Activated CD8-positive, alpha-beta memory T cell treated with anti-CD3 and anti-CD28 coated beads for 4 hours (primary cell): ENCODE data around the gene PDGFB.

Experiments used
- DNase-seq, 2 donors: peaks; one replicate each; pipeline ENCODE4 v3.0.0-alpha.2; 2020; ENCODE audit warnings: low read depth in 2 of 2

PDGFB gene

DNA sequence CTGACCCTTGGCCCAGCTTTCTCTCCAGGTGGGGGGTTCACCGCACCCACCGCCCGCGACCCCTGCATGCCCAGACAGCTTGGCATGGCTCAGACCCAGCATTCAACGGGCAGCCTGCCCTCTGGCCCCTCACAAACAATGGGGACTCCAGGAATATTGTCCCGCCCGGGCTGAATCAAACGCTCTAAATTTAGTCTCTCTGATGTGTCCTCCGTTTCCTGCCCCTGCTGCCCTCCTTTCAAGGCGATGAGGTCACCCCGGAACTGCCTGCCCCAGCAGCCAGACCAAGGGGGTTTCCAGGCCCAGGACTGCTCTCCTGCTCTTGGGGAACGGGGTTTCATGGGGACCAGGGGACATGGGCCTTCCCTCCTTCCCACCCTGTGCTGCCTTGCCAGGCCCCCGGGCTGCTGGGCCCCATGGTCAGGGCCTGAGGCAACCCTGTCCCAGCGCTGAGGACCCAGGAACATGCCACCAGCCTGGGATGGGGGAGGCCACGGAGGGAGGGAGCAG is 10.1 kb upstream of the PDGFB start:
- DNase-seq, result no peak

DNA sequence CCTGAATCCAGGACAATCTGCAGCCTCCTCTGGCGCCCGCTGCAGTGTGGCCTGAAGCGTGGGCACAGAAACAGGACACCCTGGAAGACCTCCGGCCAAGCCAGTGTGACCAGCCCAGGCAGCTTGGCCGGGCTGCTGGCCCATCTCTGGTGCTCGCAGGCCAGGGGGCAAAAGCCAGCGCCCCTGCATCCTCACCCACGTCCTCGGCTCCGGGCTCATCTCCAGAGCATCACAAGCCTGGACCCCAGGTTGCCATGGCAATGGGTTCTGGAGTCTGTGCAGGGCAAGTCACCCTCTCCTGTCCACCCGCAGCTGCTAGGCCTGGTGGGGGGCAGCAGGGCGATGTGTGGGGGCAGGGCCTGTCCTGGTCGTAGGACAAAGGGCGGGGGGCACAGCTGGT is 9.3 kb upstream of the PDGFB start:
- DNase-seq, result no peak

DNA sequence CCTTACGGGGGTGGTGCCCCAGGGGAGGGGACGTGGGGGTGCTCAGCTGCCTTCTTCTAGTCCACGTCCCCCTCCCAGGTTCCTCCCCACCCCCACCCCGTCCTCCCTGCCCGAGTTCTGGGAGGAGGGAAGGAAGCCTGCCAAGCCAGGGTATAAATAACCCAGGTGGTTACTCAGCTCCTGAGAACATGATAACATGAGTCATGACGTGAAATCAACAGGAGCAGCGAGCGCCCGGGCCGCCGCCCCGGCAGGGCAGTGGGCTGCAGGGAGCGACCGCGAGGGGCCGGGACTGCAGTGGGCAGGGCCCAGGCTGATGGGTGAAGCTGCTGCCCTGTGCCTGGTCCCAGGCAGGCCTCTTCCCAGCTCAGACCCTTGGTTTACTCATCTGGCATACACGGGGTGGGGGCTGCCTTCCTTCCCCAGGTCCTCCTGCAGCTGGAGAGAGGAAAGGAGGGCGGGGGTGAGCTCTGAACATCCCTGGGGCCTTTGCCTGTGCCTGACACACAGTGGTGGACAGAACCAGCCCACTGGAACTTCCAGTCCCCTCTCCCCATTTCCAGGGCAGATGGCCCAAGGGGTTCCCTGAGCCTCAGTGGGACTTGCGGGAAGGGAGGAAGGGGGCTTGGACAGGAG is 8.8 kb upstream of the PDGFB start:
- DNase-seq, result no peak

DNA sequence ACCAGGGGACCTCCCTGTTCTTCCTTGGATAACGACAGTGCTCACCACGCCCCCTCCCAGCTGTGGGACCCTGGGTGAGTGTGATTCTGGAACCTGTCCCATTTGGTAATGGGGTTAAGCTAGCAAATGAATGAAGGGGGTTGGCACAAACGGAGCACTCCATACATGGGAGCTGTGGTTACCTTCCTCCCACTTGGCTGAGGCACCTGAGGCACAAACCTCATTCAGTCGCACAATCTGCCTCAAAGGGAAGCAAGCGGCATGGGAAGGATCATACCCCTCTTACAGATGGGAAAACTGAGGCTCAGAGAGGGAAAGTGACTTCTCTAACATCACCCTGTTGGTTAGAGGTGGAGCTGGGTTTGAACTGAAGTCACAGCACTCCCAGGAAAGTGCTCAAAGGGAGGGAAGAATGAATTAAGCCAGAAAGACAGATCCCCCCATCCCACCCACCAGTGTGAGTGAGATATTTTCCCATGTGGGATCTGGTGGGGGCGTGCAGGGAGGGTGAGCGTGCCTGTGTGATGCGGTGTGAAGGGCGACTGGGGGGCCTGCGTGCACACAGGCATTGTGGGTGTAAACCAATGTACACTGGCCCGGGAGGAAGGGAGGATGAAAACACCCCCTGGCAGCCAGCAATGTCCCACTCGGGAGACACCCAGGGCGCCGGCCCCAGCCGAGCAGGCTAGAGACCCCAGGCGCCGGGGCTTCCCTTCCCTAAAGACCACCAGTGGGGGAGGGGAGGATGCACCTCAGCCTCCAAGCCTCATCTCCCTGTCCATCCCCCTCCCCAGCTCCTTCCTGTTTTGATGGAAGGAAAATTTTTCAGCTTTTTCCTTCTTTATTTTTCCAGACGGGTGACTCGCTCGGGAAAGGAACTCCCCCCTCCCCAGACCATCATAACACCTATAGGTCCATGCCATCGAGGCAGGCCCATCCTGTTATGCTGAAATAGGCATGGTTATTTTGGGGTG is 8.0 kb upstream of the PDGFB start:
- no peak for DNase-seq

DNA sequence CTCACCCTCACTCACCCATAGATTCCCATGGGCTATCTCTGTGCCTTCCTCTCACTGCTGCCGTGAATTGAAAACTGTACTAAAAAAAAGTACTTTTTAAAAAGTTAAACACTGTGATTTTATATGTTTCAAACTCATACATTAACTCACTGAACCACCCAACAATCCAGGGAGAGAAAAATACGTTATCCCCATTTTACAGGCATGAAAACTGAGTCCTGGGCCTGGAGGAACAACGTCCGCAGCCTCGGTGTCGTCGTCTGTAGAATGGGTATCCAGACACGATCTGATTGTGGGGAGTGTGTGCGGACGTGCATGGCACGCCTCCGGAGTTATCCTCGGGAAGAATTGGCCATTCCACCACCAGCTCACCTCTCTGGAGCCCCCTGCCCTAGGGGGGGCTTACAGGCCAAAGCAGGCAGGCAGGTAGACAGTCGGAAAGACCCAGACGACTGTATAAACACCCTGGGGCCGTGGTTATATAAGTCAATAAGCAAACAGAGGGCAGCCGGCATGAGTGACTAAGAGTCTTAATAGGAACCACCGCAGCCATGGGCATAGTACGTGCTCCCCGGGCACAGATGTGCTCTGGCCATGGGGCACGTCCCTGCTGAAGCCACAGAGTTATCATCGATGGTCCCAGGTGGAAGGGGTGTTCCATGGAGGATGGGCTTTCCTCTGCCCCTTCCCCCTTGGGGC is 7.1 kb upstream of the PDGFB start:
- no peak for DNase-seq

DNA sequence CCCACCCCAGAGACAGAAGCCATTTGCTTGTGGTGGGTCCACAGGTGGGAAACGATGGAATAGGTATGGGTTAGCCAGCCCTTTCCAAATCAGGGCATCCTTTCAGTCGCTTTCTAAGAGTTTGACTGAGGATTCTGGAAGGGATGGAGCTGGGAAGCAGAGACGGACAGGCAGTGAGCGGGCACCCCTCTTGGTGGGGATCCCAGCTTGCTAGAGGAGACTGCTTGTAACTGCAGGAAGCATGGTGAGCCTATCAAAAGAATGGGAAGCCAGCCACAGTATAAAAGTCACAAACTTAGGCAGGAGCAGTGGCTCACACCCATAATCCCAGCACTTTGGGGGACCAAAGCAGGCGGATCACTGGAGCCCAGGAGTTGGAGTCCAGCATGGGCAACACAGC is 6.1 kb upstream of the PDGFB start:
- DNase-seq, result no peak

DNA sequence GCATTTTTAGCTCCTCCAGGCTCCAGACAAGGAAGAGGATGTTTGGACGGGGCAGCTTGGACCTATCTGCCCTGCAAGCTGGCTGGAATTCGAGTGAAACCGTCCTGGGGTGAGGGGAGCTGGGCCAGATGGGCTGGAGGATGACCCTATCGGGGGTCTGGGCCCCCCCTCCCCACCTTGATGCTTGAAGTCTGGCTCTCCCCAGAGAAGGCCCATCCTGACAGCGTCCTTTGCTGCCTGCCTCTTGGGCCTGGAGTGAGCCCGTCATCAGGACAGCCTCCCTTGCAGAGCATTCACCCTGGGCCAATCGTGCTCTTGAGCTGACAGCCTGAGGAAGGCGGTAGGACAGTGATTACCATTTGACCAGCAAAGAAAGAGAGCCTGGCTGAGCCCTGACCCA is 5.3 kb upstream of the PDGFB start:
- DNase-seq, result no peak

DNA sequence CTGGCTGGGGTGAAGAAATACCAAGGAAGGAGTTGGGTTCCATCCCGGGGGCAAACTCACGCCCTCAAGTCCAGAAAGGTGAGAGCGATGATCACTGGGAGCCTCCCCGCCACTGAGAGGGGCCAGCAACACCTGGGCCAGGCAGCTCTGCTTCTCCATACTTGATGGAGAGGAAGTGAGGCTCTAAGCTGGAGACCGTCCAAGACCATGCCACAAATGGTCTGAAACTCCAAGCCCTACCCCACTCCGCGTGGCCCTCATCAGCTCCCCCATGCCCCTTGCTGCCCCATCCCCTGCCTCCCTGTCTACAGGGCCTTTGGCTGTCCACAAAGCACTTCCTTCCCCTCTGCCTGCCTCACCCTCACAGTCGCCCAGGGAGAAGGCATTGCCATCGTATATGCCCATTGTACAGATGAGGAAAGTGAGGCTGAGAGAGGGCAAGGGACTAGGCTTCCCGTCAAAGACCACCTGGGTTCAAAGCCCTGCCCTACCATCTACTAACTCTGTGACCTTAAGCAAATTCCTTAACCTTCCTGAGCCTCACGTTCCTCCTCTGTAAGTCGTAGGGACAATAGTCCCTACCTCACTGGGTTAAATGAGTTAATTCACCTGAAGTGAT is 4.4 kb upstream of the PDGFB start:
- DNase-seq, result no peak

DNA sequence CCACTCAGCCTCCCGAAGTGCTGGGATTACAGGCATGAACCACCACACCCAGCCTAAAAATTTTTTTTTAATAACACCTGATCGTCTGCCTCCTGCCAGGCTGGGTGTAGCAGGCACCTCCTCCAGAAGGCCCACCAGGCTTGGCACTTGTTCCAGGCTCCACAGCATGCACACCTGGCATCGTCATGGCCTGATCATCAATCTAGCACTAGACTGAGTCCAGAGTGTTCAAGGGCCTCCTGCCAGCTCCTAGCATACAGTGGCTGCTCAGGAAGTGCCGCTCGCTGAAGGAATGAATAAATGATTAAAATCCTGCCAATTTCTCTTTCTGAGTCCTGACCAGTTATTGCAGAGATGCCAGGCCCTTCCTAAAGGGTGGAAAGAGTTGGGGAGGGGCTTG is 3.5 kb upstream of the PDGFB start:
- no peak for DNase-seq

DNA sequence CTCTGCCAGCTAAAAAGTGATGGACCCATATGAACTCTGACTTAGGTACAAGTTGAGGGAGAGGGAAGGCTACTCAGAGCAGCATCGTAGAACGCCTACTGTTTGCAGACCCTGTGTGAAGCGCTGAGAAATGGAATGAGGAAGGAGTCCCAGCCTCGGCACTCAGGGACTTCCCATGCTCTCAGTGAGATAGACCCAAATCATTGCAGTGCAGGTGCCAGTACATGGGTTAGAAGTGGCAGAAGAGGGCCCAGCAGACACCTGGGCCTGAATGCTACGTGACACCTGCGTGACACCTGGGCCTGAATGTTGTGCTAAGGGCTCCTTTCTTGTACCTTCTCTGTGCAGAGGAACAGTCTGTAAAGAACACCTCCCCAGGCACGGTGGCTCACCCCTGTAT is 2.6 kb upstream of the PDGFB start:
- no peak for DNase-seq

DNA sequence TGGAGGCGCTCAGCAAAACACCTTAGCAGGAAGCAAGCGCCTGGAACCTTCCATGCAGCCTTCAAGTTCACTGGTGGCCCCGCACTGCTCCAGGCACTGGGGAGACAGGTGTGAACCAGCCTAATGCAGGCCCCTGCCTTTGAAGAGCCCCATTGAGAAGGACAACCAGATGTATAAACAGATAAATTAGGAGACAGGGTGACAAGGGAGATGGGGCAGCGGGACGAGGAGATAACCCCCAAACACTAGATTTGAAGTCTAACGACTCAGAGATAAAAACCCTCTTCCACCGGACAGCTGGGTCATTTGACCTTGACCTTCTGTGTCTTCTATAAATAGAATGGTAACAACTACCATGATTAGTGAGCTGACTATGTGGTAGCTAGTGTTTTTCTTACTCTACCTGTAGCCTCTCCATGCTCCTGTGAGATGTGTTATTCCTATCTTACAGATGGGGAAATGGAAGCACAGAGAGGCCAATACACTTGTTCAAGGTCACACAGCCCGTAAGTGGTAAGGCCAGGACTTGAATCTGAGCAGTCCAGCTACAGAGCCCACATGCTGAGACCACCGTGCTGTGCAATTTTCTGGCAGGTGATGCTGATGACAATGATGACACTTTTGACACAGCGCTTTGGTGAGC is 2.0 kb upstream of the PDGFB start:
- no peak for DNase-seq

DNA sequence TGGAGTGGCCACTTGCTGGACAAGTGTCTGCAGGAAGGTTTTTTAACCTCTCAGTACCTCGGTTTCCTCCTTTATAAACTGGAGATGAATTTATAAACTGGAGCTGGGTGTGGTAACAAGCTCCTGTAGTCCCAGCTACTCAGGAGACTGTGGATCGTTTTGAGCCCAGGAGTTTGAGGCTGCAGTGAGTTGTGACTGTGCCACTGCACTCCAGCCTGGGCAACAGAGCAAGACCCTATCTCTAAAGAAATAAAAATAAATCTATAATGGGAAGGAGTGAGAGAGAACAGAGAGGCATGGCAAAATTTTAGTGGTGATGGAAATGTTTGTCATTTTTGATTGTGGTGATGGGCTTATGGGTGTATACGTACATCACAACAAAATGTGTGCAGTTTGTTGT is 1.4 kb upstream of the PDGFB start:
- DNase-seq, result no peak

DNA sequence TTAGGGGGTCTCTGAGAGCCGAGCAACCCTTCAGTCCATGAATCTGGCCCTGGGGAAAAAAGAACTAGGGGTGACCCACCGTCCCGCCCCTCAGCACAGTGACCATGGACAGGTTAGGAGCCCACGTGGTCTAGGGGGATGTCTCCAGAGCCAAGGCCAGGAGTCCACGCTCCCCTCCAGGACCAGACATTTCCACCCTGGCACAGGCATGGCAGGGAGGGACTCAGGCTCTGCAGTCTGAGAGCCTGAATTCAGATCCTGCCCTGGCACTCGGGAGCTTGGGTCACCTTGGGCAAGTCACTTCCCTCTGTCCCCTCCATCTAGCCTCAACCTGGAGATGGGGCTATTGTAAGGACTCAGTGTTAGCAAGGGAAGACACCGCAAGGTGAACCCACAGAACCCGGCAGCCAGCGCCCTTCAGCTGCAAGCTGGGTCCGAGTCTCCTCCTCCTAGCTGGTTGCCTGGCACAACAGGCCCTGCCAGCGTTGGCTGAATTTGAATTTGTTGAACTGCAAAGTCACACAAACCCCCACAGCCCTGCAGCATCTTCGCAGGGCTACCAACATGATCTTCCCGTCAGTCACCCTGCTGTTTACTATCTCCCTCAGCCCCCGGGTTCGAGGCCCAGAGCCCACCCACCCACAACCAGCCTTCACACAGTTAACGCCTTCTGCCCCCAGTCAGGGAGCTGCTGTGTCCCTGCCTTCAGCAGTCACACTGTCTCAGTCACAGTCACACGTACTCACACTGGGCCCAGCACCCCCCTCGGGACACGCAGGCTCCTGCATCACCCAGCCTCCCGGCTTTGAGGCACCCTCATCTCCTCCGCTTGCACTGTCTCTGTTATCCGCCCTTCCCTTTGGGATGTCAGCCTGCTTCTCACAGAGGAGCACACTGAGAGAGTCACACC is 603 bp upstream of the PDGFB start:
- DNase-seq, result no peak

DNA sequence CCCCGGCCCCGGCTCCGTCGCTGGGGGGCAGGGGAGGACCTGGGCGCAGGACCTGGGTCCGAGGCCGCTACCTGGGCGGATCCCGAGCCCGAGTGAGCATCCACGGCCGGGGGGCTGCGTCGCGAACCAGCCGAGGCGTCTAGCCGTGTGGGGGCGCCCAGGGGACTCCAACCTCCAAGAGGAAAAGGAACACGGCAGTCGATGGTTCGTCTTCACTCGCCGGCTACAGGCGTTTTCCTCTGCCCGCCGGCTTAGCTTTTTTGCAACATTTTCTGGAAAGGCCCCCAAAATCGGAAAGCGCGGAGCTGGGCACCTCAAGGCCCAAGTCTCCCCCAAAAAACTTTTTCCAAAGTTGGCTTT is 666 bp downstream of the PDGFB start:
- no peak for DNase-seq

DNA sequence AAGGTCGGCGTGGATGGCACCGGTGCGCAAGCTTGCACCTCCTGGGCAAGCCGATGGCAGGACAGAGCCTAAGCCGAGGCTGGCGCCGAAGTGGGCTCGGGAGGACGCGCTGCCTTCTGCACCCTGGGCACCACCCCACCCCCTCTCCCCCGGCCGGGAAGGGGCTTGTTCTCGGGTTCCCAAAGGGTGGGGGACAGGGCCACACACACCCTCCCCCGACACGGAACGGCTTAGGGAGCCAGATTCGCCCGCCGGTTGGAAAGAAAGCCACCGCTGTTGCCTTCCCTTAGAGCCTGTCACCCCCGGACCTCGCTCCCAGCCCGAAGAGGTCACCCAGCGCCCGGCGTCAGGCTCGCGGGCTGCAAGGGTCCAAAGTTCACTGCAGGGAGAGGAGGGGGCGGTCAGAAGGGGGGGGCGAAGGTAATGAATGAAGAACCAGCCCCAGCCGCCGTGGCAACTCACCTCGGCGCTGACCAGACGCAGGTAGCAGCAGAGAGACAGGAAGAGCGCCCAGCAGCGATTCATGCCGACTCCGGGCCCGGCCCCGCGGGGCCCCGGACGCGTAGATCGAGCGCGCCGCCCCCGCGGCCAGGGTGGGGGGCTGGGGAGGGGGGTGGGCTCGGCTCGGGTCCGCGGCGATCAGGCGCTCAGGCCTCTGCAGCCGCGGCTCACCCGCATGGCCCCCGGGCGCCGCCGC is 1.2 kb downstream of the PDGFB start:
- no peak for DNase-seq

DNA sequence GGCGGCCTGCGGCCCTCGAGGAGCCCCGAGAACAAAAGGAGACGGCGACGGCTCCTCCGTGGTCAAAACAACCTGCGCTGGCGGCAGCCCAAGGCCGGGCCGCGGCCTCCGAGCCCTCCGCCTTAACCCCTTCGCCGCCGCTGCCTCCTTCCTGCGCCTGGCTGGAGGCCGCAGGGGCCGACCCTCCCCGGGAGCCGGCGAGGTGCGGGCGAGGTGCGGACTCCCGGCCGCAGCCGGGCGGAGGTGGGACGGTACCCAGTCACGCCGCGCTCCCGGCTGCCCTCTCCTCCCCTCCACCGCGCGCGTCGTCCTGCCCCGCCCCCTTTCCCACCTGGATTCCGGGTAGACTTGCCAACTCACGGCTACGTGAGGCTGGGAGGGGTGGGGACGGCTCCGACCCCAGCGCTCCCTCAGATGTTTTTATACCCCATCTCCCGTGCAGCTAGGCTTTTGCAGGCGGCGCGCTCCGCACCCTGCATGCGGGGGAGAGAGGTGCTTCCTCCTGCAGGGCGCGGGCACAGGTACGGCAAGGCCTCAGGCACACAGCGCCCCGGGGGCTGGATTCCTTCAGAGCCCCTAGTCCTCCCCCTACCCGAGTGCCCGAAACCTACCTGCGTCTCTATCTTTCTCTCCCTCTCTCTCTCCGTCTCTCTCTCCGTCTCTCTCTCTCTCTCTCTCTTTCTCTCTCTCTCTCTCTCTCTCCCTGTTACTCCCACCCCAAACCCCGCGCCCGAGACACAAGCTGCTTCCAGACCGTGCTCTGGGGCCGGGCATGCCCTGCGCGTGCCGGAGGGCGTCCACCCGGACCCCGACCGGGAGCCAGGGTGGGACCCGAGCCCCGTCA is 2.0 kb downstream of the PDGFB start:
- no peak for DNase-seq

DNA sequence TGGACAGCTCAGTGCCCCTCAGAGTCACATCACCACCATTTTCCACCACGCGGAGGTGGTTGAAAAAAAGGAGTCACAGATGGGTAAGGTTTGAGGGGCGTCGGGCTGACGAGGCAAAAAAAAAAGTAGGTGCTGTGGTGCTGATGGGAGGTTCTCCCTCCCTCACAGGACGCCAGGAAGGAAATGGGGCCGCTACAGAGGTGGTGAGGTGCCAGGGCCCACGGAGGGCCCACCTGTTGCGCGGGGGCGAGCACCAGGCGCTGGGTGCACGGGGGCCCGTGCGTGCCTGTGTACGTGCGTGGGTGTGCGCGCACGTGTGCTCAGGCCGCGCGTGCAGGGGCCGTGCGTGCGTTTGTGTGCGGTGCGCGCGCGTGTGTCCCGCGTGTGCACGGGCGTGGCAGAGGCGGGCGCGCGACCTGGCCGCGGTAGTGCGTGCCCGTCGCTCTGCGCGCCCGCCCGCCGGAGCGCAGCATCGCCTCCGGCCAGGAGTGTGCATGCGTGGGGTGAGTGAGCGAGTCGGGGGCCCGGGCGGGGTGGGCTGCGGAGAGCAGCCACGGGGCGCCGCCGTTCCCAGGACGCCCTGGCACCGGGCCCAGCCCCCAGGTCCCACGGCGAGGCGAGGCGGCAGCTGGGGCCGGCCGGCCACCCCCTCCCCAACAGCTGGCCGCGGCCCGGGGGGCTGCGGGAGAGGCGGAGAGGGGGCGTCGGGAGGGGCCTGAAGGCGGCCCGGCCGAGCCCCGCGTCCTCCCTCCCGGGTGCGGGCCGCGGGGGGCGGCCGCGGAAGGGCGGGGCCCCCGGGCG is 2.8 kb downstream of the PDGFB start:
- peak; percentile 40 to 45 for DNase-seq
